ENCODE data around the gene KDELR1.
"Not testable (repeated sequence)": the region's sequence is repeated elsewhere in the genome, so short reads cannot be mapped to it uniquely, and the experiment has no call there.

Gene KDELR1

DNA sequence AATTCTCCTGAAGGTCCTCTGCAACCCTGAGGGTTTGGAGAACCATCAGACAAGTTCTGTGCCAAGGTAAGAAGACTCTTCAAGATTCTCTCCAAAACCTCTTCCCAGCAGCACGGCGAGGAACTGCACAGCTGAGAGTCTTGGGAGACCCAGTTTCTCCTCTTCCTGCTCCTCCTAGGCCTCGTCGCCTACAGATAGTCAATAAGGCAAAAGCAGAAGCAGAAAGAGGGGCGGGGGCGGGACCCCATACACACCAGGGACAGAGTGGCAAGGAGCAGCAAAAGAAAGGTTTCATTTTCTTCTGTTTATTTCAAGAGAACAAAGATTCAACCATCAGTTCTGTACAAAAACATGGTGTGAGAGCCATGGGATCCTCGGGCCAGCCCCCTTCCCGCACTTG, 9.1 kb downstream of the KDELR1 start:
- no peaks in the 10 kb centered on the region for H3K27me3 ChIP-seq (ENCODE audit: control insufficient read depth, insufficient read depth, low read length)
- no peak overlapping the region for H3K27ac ChIP-seq (ENCODE audit: low read length)
- no peak overlapping the region for H3K9ac ChIP-seq (ENCODE audit: low read length)
- no peaks in the 10 kb centered on the region for H3K9me3 ChIP-seq (ENCODE audit: control insufficient read depth, low read depth, low read length)
- H3K36me3 ChIP-seq (ENCODE audit: control insufficient read depth, low read depth, low read length) = peaks cover 44% of the 10 kb centered on the region
- H3K4me3 ChIP-seq (ENCODE audit: low read length) = no peak overlapping the region
- H3K4me1 ChIP-seq (ENCODE audit: control insufficient read depth, low read depth, low read length) = no peaks in the 10 kb centered on the region

DNA sequence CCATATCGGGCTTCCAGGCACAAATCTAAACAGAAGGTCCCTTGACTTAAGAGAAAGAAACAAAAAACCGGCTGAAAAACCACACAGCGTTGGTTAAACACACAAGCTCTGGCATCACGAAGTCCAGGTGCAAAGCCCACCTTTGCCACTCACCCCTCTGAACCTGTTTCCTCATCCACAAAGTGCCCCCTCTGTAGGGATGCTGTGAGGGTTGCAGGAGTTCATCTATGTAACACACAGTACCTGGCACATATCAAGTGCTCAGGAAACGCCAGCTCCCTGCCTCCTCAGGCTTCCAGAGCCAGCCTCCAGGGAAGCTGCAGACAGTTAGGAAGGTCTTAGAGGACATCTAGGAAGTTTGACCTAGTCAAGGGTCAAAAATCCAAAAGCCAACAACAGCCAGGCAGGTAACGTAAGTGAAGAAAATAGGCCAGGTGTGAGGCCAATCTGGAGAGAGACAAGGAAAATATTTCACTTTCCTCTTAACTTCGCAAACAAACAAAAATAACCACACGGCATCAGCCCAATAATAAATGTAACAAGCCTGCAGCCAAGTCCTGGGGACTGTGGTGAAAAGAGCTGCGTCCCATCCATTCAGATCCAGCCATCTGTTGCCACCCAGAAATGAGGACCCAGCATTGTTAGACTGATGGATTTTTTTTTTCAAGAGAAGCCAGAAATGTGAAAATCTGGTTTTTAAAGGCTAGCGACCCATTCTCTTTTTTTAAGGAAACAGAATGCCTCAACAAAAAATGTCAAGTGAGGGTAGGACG, 10.0 kb downstream of the KDELR1 start:
- no peaks in the 10 kb centered on the region for H3K9me3 ChIP-seq (ENCODE audit: control insufficient read depth, low read depth, low read length)
- H3K27me3 ChIP-seq (ENCODE audit: control insufficient read depth, insufficient read depth, low read length) = no peaks in the 10 kb centered on the region
- no peaks in the 10 kb centered on the region for H3K4me1 ChIP-seq (ENCODE audit: control insufficient read depth, low read depth, low read length)
- no peak overlapping the region for H3K4me3 ChIP-seq (ENCODE audit: low read length)
- peaks cover 38% of the 10 kb centered on the region for H3K36me3 ChIP-seq (ENCODE audit: control insufficient read depth, low read depth, low read length)
- H3K9ac ChIP-seq (ENCODE audit: low read length) = no peak overlapping the region
- no peak overlapping the region for H3K27ac ChIP-seq (ENCODE audit: low read length)

DNA sequence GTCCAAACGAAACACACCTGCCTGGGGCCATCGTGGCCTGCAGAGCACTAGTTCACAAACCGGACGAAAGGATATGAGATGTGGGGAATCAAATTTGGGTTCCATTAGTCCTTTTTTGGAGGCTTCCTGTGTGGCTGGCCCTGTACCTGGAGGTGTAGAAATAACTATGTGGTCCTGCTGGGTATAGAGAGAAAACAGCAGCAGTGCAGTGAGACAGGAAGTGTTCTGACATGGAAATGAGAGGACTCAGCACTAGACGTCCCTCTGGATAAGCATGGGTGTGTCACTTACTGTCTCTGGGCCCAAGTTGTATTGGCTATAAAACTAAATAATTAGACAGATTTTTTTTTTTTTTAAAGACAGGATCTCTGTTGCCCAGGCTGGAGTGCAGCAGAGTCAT, 12.3 kb downstream of the KDELR1 start:
- Histone ChIP-seq H3K27ac (ENCODE audit: low read length) (no peak overlapping the region), H3K4me3 (ENCODE audit: low read length) (no peak overlapping the region), H3K4me1 (ENCODE audit: control insufficient read depth, low read depth, low read length) (no peaks in the 10 kb centered on the region), H3K36me3 (ENCODE audit: control insufficient read depth, low read depth, low read length) (peaks cover 18% of the 10 kb centered on the region), H3K27me3 (ENCODE audit: control insufficient read depth, insufficient read depth, low read length) (no peaks in the 10 kb centered on the region), H3K9ac (ENCODE audit: low read length) (no peak overlapping the region), H3K9me3 (ENCODE audit: control insufficient read depth, low read depth, low read length) (no peaks in the 10 kb centered on the region)

DNA sequence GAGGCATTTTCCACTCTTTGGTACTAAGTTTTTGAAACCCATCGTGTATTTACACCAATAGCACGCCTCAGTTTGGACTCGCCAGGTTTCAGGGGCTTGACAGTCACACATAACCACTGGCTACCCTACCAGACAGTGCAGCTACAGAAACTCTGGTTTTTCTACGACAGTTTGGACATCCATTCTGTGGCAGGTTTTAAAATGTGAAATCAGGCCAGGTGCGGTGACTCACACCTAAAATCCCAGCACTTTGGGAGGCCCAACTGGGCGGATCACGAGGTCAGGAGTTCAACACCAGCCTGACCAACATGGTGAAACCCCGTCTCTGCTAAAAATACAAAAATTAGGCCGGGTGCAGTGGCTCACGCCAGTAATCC, 13.2 kb downstream of the KDELR1 start:
- H3K27ac ChIP-seq (ENCODE audit: low read length) = no peak overlapping the region
- H3K4me1 ChIP-seq (ENCODE audit: control insufficient read depth, low read depth, low read length) = no peaks in the 10 kb centered on the region
- no peak overlapping the region for H3K9ac ChIP-seq (ENCODE audit: low read length)

DNA sequence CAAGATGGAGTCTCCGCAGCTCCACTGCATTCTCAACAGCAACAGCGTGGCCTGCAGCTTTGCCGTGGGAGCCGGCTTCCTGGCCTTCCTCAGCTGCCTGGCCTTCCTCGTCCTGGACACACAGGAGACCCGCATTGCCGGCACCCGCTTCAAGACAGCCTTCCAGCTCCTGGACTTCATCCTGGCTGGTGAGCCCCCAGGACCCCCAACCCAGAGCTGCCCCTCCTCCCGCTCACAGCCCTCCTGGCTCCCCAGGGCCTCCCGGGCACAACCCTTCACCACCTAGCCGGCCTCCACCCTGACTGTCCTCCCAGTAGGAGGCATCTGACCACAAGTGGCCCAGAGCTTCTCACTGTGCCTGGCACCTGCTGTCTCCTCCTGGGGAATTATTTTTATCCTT, 17.8 kb downstream of the KDELR1 start:
- Histone ChIP-seq H3K4me3 (ENCODE audit: low read length) (no peak overlapping the region), H3K27me3 (ENCODE audit: control insufficient read depth, insufficient read depth, low read length) (no peaks in the 10 kb centered on the region), H3K9me3 (ENCODE audit: control insufficient read depth, low read depth, low read length) (no peaks in the 10 kb centered on the region), H3K4me1 (ENCODE audit: control insufficient read depth, low read depth, low read length) (no peaks in the 10 kb centered on the region), H3K27ac (ENCODE audit: low read length) (no peak overlapping the region), H3K36me3 (ENCODE audit: control insufficient read depth, low read depth, low read length) (no peaks in the 10 kb centered on the region), H3K9ac (ENCODE audit: low read length) (no peak overlapping the region)

More for the DNA sequence above, 13.2 kb downstream of the KDELR1 start:
- Histone ChIP-seq H3K27me3 (ENCODE audit: control insufficient read depth, insufficient read depth, low read length) (no peaks in the 10 kb centered on the region), H3K4me3 (ENCODE audit: low read length) (no peak overlapping the region), H3K36me3 (ENCODE audit: control insufficient read depth, low read depth, low read length) (peaks cover 12% of the 10 kb centered on the region), H3K9me3 (ENCODE audit: control insufficient read depth, low read depth, low read length) (no peaks in the 10 kb centered on the region)

DNA sequence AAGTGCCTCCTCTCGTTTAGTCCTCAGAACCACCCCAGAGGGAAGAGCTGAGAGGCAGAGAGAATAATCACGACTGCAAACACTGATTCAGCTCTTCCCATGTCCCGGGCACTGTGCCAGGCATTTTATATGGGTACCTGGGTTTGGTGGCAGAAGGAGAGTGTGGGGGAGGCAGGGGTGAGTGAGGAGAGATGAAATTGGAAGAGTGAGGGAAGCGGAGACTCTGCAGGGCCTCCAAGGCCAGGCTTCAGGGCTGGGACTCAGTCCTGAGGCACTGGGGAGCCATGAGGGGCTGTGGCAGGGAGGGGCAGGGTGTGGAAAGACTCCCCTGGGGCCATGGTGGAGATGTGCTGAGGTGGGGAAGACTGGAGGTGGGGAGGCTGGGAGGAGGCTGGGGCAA, 18.4 kb downstream of the KDELR1 start:
- Histone ChIP-seq H3K4me1 (ENCODE audit: control insufficient read depth, low read depth, low read length) (no peaks in the 10 kb centered on the region), H3K36me3 (ENCODE audit: control insufficient read depth, low read depth, low read length) (no peaks in the 10 kb centered on the region), H3K9me3 (ENCODE audit: control insufficient read depth, low read depth, low read length) (no peaks in the 10 kb centered on the region), H3K27me3 (ENCODE audit: control insufficient read depth, insufficient read depth, low read length) (no peaks in the 10 kb centered on the region), H3K27ac (ENCODE audit: low read length) (no peak overlapping the region), H3K4me3 (ENCODE audit: low read length) (no peak overlapping the region), H3K9ac (ENCODE audit: low read length) (no peak overlapping the region)

DNA sequence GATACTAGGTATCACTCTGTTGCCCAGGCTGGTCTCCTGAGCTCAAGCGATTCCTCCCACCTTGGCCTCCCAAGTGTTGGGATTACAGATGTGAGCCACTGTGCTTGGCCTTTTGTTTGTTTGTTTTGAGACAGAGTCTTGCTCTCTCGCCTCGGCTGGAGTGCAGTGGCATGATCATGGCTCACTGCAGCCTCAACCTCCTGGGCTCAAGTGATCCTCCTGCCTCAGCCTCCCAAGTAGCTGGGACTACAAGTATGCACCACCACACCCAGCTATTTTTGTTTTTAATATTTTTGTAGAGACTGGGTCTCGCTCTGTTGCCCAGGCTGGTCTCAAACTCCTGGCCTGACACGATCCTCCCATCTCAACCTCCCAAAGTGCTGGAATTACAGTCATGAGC, 19.6 kb downstream of the KDELR1 start:
- H3K27ac ChIP-seq (ENCODE audit: low read length); H3K9me3 ChIP-seq (ENCODE audit: control insufficient read depth, low read depth, low read length); H3K9ac ChIP-seq (ENCODE audit: low read length); H3K36me3 ChIP-seq (ENCODE audit: control insufficient read depth, low read depth, low read length); H3K4me3 ChIP-seq (ENCODE audit: low read length); H3K4me1 ChIP-seq (ENCODE audit: control insufficient read depth, low read depth, low read length); H3K27me3 ChIP-seq (ENCODE audit: control insufficient read depth, insufficient read depth, low read length): not testable (repeated sequence)

DNA sequence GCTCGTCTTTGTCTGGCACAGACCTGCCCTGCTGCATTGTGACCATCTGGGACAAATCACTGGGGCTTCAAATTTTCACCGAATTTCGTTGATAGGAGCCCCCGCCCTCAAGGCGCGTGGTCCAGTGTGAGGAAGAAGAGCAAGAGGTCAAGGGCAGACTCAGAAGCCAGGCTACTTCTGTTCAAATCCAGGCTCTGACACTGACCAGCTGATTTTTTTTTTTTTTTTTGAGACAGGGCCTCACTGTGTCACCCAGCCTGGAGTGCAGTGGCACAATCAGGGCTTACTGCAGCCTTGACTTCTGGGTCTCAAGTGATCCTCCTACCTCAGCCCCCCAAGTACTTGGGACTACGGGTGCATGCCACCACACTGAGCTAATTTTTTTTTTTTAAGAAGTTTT, 20.0 kb downstream of the KDELR1 start:
- H3K27me3 ChIP-seq (ENCODE audit: control insufficient read depth, insufficient read depth, low read length) = no peaks in the 10 kb centered on the region
- no peaks in the 10 kb centered on the region for H3K9me3 ChIP-seq (ENCODE audit: control insufficient read depth, low read depth, low read length)
- no peaks in the 10 kb centered on the region for H3K36me3 ChIP-seq (ENCODE audit: control insufficient read depth, low read depth, low read length)
- H3K27ac ChIP-seq (ENCODE audit: low read length) = no peak overlapping the region
- no peak overlapping the region for H3K9ac ChIP-seq (ENCODE audit: low read length)
- no peaks in the 10 kb centered on the region for H3K4me1 ChIP-seq (ENCODE audit: control insufficient read depth, low read depth, low read length)
- H3K4me3 ChIP-seq (ENCODE audit: low read length) = no peak overlapping the region

DNA sequence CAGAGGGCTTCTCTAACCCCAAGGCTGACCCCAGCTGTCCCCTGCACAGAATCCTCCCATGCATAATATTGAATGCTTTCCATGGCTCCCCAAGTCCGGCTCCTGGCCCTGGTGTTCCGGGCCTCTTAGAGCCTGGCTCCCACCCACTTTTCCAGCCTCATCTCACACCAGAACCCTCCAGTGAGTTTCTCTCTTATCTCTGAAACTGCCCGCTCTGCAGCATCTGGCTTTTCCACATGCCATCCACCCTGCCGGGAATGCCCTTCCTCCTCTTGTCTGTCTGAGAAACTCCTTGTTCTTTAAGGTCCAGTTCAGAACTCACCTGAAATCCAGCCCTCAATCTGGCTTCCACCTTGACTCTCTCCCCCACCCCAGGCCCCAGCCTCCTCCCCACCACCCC, 20.4 kb downstream of the KDELR1 start:
- H3K9ac ChIP-seq (ENCODE audit: low read length) = no peak overlapping the region
- H3K9me3 ChIP-seq (ENCODE audit: control insufficient read depth, low read depth, low read length) = no peaks in the 10 kb centered on the region
- H3K4me3 ChIP-seq (ENCODE audit: low read length) = no peak overlapping the region
- H3K36me3 ChIP-seq (ENCODE audit: control insufficient read depth, low read depth, low read length) = no peaks in the 10 kb centered on the region
- no peak overlapping the region for H3K27ac ChIP-seq (ENCODE audit: low read length)
- H3K4me1 ChIP-seq (ENCODE audit: control insufficient read depth, low read depth, low read length) = no peaks in the 10 kb centered on the region
- H3K27me3 ChIP-seq (ENCODE audit: control insufficient read depth, insufficient read depth, low read length) = no peaks in the 10 kb centered on the region

DNA sequence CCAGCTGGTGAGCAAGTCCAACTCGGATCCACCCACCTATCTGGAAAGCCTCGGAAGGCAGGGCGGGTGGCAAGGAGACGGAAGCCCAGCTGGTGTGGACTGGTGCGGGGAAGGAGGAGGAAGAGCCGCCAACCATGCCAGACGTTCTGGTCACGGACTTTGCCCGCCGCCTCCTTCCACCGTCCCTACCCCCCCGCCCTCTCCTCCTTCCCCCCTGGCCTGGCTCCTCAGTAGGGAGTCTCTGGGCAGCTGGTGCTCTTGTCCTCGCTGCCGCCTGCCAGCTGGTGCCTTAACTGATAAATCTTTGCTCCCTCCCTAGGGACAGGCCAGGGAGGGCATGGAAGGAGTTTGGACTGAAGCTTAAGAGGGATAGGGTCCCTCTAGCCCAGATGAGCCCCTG, 22.4 kb downstream of the KDELR1 start:
- Histone ChIP-seq H3K27ac (ENCODE audit: low read length) (no peak overlapping the region), H3K9ac (ENCODE audit: low read length) (no peak overlapping the region), H3K27me3 (ENCODE audit: control insufficient read depth, insufficient read depth, low read length) (no peaks in the 10 kb centered on the region), H3K9me3 (ENCODE audit: control insufficient read depth, low read depth, low read length) (no peaks in the 10 kb centered on the region), H3K4me1 (ENCODE audit: control insufficient read depth, low read depth, low read length) (peaks cover 3% of the 10 kb centered on the region), H3K36me3 (ENCODE audit: control insufficient read depth, low read depth, low read length) (no peaks in the 10 kb centered on the region), H3K4me3 (ENCODE audit: low read length) (no peak overlapping the region)

DNA sequence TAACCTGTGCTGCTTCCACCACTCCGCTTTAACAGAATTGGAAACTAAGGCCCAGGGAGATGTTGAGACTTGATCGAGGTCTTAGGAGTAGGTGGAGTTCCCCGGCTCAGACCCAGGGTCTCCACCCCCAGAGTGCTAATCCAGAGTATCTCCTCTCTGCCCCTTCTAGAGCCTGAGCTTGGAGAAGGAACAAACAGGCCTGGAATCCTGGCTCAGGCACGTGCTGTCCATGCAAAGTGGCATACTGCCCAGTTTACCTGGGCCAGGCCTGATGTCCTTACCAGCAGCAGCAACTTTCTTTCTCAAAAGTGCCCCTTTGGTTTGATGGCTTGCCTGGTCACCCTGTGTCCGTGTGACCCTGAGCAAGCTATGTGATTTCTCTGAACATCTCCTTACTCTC, 23.5 kb downstream of the KDELR1 start:
- no peak overlapping the region for H3K9ac ChIP-seq (ENCODE audit: low read length)
- peaks cover 3% of the 10 kb centered on the region for H3K4me1 ChIP-seq (ENCODE audit: control insufficient read depth, low read depth, low read length)
- H3K27ac ChIP-seq (ENCODE audit: low read length) = no peak overlapping the region

DNA sequence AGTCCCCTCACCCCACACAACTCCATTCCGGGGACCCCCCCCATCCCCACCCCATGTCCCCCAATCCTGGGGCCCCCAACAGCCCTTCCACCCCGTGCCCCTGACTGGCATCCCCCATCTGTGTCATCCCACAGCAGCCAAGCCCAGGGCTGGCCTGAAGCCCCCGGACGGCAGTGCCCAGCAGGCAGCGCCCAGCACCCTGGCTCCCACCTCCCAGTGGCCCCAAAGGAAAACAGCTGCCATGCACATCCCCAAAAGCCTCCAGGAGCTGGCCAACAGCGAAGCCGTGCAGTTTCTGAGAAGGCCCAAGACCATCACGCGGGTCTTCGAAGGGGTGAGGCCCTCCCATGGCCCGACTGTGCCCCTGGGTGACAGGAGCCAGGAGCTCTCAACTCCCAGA, 25.7 kb downstream of the KDELR1 start:
- Histone ChIP-seq H3K9ac (ENCODE audit: low read length) (no peak overlapping the region), H3K4me1 (ENCODE audit: control insufficient read depth, low read depth, low read length) (peaks cover 3% of the 10 kb centered on the region)

More for the DNA sequence above, 23.5 kb downstream of the KDELR1 start:
- H3K27me3 ChIP-seq (ENCODE audit: control insufficient read depth, insufficient read depth, low read length) = no peaks in the 10 kb centered on the region
- no peaks in the 10 kb centered on the region for H3K9me3 ChIP-seq (ENCODE audit: control insufficient read depth, low read depth, low read length)
- H3K4me3 ChIP-seq (ENCODE audit: low read length) = no peak overlapping the region
- no peaks in the 10 kb centered on the region for H3K36me3 ChIP-seq (ENCODE audit: control insufficient read depth, low read depth, low read length)

More for the DNA sequence above, 25.7 kb downstream of the KDELR1 start:
- Histone ChIP-seq H3K9me3 (ENCODE audit: control insufficient read depth, low read depth, low read length) (no peaks in the 10 kb centered on the region), H3K27me3 (ENCODE audit: control insufficient read depth, insufficient read depth, low read length) (no peaks in the 10 kb centered on the region), H3K4me3 (ENCODE audit: low read length) (no peak overlapping the region), H3K36me3 (ENCODE audit: control insufficient read depth, low read depth, low read length) (no peaks in the 10 kb centered on the region), H3K27ac (ENCODE audit: low read length) (no peak overlapping the region)
